Small intestine (tissue), 7 donors: ENCODE data around the gene DOC2B. TPM values are rescaled to one million over a fixed set of nuclear protein-coding genes. Genes with fewer than 3 reads are reported as not detected.
"Not testable (repeated sequence)": the region's sequence is repeated elsewhere in the genome, so short reads cannot be mapped to it uniquely, and the experiment has no call there.

Experiments used
- DNase-seq, 2 donors: peaks; one replicate each; pipeline versions ENCODE4 v3.0.0 to v3.0.0-alpha.2; 2013
- FAIRE-seq: peaks from 2 replicates; lab custom pipeline; 2012; peaks lifted over from hg19 to GRCh38; lab: Jason Lieb, UNC
- H3K27ac ChIP-seq, 3 donors: one replicate each; pipeline ENCODE4 v1.5.1; 2013; ENCODE audit warnings: low read length in 2 of 3, mild to moderate bottlenecking in 2 of 3, control low read depth in 1 of 3, inconsistent platforms in 1 of 3, low read depth in 1 of 3, moderate library complexity in 1 of 3
- H3K27me3 ChIP-seq, 3 donors: one replicate each; pipeline ENCODE4 v1.6.1; 2013; ENCODE audit warnings: low read length in 3 of 3, inconsistent platforms in 1 of 3; ENCODE audit not compliant: control insufficient read depth in 3 of 3, insufficient read depth in 3 of 3
- H3K36me3 ChIP-seq, 3 donors: one replicate each; pipeline ENCODE4 v1.6.1; 2013; ENCODE audit warnings: low read length in 3 of 3, inconsistent platforms in 1 of 3, low read depth in 1 of 3, mild to moderate bottlenecking in 1 of 3, moderate library complexity in 1 of 3; ENCODE audit not compliant: control insufficient read depth in 3 of 3, insufficient read depth in 2 of 3
- H3K4me1 ChIP-seq, 3 donors: one replicate each; pipeline ENCODE4 v1.6.1; 2013; ENCODE audit warnings: low read length in 2 of 3, inconsistent platforms in 1 of 3, low read depth in 1 of 3, mild to moderate bottlenecking in 1 of 3, moderate library complexity in 1 of 3; ENCODE audit not compliant: control insufficient read depth in 3 of 3, insufficient read depth in 2 of 3
- H3K4me3 ChIP-seq, 3 donors: one replicate each; pipeline ENCODE4 v1.5.1; 2013; ENCODE audit warnings: low read length in 3 of 3, control low read depth in 1 of 3, inconsistent platforms in 1 of 3, low read depth in 1 of 3, mild to moderate bottlenecking in 1 of 3, moderate library complexity in 1 of 3
- H3K9me3 ChIP-seq, 2 donors: one replicate each; pipeline ENCODE4 v1.6.1; 2013; ENCODE audit warnings: low read depth in 1 of 2, low read length in 1 of 2; ENCODE audit not compliant: control insufficient read depth in 2 of 2, insufficient read depth in 1 of 2
- WGBS, 3 donors: extraction: QIAGEN DNeasy Blood & Tissue Kit; methylation state at CpG; one replicate each; pipeline ENCODE4 v1.1.7; 2013; 5-methylcytosine and 5-hydroxymethylcytosine counted together
- polyA plus RNA-seq, 4 donors: library from polyadenylated mRNA; stranded (reverse) in 3 of 4; unstranded in 1 of 4; fragments of 200-250 nt in 3 of 4; fragments of 120-200 nt in 1 of 4; gene quantifications; one replicate each; pipeline versions ENCODE4 v1.2.1 to v1.2.3, GENCODE V29; 2013
- donor health status: healthy with polysubstance abuse.
- donor health status: control.
- donor health status: control.
- donor health status: Bipolar disorder and iron deficiency.
- donor health status: healthy.

The DOC2B gene
- polyA plus RNA-seq, 4 donors, result under 0.01 to 12.7 (median 0.91) TPM

- H3K27me3 ChIP-seq, result peaks cover 0 to 20% (median 3%) of the 10 kb centered on the region in 3 donors
- 17 to 23% (median 21%) methylated on average over 8 of the region's 8 CpGs for WGBS, 3 donors
- H3K4me1 ChIP-seq, result peaks cover 0 to under 1% (median 0%) of the 10 kb centered on the region in 3 donors
- FAIRE-seq (no peak), DNase-seq (no peak)
- no peaks in the 10 kb centered on the region for H3K36me3 ChIP-seq
- no peak overlapping the region for H3K4me3 ChIP-seq
- peaks cover 0 to 2% of the 10 kb centered on the region in 2 donors for H3K9me3 ChIP-seq
- H3K27ac ChIP-seq, result no peak overlapping the region
Observed at GRCh38 chr17:199191-199604, 17.7 kb upstream of the DOC2B start.

- 86 to 93% (median 89%) methylated on average over 15 of the region's 15 CpGs for WGBS, 3 donors
- H3K9me3 ChIP-seq, DNase-seq, H3K27ac ChIP-seq, H3K36me3 ChIP-seq, H3K4me3 ChIP-seq, FAIRE-seq, H3K4me1 ChIP-seq: not testable (repeated sequence)
- H3K27me3 ChIP-seq, result peaks cover 0 to 20% (median 3%) of the 10 kb centered on the region in 3 donors
Observed at GRCh38 chr17:198225-198624, 16.8 kb upstream of the DOC2B start.

GRCh38 chr17:197352-197751 lies 15.9 kb upstream of the DOC2B start:
- no peak overlapping the region for H3K4me3 ChIP-seq
- H3K27me3 ChIP-seq, result peaks cover 0 to 16% (median 3%) of the 10 kb centered on the region in 3 donors
- DNase-seq, result no peak
- no peak overlapping the region for H3K27ac ChIP-seq
- peaks cover 0 to 4% (median 1%) of the 10 kb centered on the region in 3 donors for H3K4me1 ChIP-seq
- no peak for FAIRE-seq
- WGBS, 3 donors, result 79 to 93% (median 85%) methylated on average over 2 of the region's 2 CpGs
- peaks cover 0 to 2% of the 10 kb centered on the region in 2 donors for H3K9me3 ChIP-seq
- H3K36me3 ChIP-seq, result no peaks in the 10 kb centered on the region

- Histone ChIP-seq H3K9me3 (peaks cover 0 to 2% of the 10 kb centered on the region in 2 donors), H3K27ac (no peak overlapping the region), H3K27me3 (peaks cover 0 to 5% (median 0%) of the 10 kb centered on the region in 3 donors), H3K4me3 (no peak overlapping the region), H3K4me1 (peaks cover 0 to 4% (median 1%) of the 10 kb centered on the region in 3 donors), H3K36me3 (no peaks in the 10 kb centered on the region)
- DNase-seq (no peak), FAIRE-seq (no peak)
- 78 to 88% (median 85%) methylated on average over 16 of the region's 16 CpGs for WGBS, 3 donors
Observed at GRCh38 chr17:194828-195602, 13.6 kb upstream of the DOC2B start.

- WGBS, 3 donors, result 44 to 63% (median 59%) methylated on average over 30 to 31 of the region's 31 CpGs
- no peak for FAIRE-seq
- H3K4me1 ChIP-seq, result peaks cover 0 to 4% (median 1%) of the 10 kb centered on the region in 3 donors
- H3K27ac ChIP-seq, result no peak overlapping the region
- no peaks in the 10 kb centered on the region for H3K27me3 ChIP-seq
- H3K36me3 ChIP-seq, result no peaks in the 10 kb centered on the region
- peak; percentile 28 to 75 for DNase-seq
- H3K9me3 ChIP-seq, result peaks cover 0 to 2% of the 10 kb centered on the region in 2 donors
- H3K4me3 ChIP-seq, result no peak overlapping the region
Observed at GRCh38 chr17:193841-194806, 12.7 kb upstream of the DOC2B start.

- H3K27ac ChIP-seq, result no peak overlapping the region
- H3K27me3 ChIP-seq, result no peaks in the 10 kb centered on the region
- DNase-seq (no peak), FAIRE-seq (no peak)
- peaks cover 0 to 4% (median 1%) of the 10 kb centered on the region in 3 donors for H3K4me1 ChIP-seq
- peaks cover 0 to 2% of the 10 kb centered on the region in 2 donors for H3K9me3 ChIP-seq
- WGBS, 3 donors, result 87 to 93% (median 88%) methylated on average over 8 of the region's 8 CpGs
- H3K4me3 ChIP-seq, result no peak overlapping the region
- H3K36me3 ChIP-seq, result no peaks in the 10 kb centered on the region
Observed at GRCh38 chr17:193426-193810, 12.0 kb upstream of the DOC2B start.

GRCh38 chr17:192666-193425 lies 11.4 kb upstream of the DOC2B start:
- no peaks in the 10 kb centered on the region for H3K27me3 ChIP-seq
- H3K9me3 ChIP-seq, result no peaks in the 10 kb centered on the region
- H3K4me1 ChIP-seq, result peaks cover 0 to 4% (median 1%) of the 10 kb centered on the region in 3 donors
- H3K27ac ChIP-seq, result no peak overlapping the region
- DNase-seq (no peak), FAIRE-seq (no peak)
- 83 to 94% (median 90%) methylated on average over 18 to 21 of the region's 21 CpGs for WGBS, 3 donors
- no peak overlapping the region for H3K4me3 ChIP-seq
- no peaks in the 10 kb centered on the region for H3K36me3 ChIP-seq
